MCF 10A (cell line): ENCODE data around the gene HRNR. TPM values are rescaled to one million over a fixed set of nuclear protein-coding genes. Genes with fewer than 3 reads are reported as not detected.
"Not testable (repeated sequence)": the region's sequence is repeated elsewhere in the genome, so short reads cannot be mapped to it uniquely, and the experiment has no call there.

Experiments
- Bru-seq: library from RNA; stranded (reverse); fragments of 400-500 nt; gene quantifications from one replicate; lab custom pipeline; 2021; lab: Mats Ljungman, UMichigan
- BruChase-seq, 2 experiments: library from RNA; stranded (reverse); fragments of 400-500 nt; gene quantifications; one replicate each; lab custom pipeline; 2021; lab: Mats Ljungman, UMichigan
- BruUV-seq: library from RNA; stranded (reverse); fragments of 400-500 nt; replicated peaks from 2 replicates; lab custom pipeline; 2021; lab: Mats Ljungman, UMichigan
- CTCF ChIA-PET: fragments of 300-600 bp; sonication (Branson Sonifier 250); formaldehyde crosslinking; extraction: SDS; loops from one replicate; lab custom pipeline; 2021; ENCODE audit warnings: antibody characterized with exemption, inconsistent platforms; lab: Yijun Ruan, JAX
- POLR2A ChIA-PET: fragments of 300-600, 350-650 bp; sonication (Branson Sonifier 250); formaldehyde crosslinking; extraction: SDS; loops from one replicate; lab custom pipeline; 2020; ENCODE audit warnings: antibody characterized with exemption, inconsistent platforms; lab: Yijun Ruan, JAX
- DNase-seq: peaks from one replicate; pipeline ENCODE4 v3.0.0-alpha.2; 2018; ENCODE audit not compliant: unreplicated experiment
- H3K27ac Mint-ChIP-seq: one replicate; pipeline ENCODE4 v1.8.0; 2022; ENCODE audit warnings: mild to moderate bottlenecking, low read depth, mixed read lengths; ENCODE audit not compliant: unreplicated experiment
- H3K27me3 Mint-ChIP-seq: one replicate; pipeline ENCODE4 v1.8.0; 2022; ENCODE audit warnings: mixed read lengths; ENCODE audit not compliant: insufficient read depth, unreplicated experiment
- H3K36me3 Mint-ChIP-seq: one replicate; pipeline ENCODE4 v1.8.0; 2022; ENCODE audit warnings: mild to moderate bottlenecking, moderate library complexity, mixed read lengths; ENCODE audit not compliant: insufficient read depth, unreplicated experiment
- H3K4me1 Mint-ChIP-seq: one replicate; pipeline ENCODE4 v1.8.0; 2022; ENCODE audit warnings: mixed read lengths; ENCODE audit not compliant: insufficient read depth, unreplicated experiment
- H3K4me3 Mint-ChIP-seq: one replicate; pipeline ENCODE4 v1.8.0; 2022; ENCODE audit warnings: mild to moderate bottlenecking, moderate library complexity, mixed read lengths; ENCODE audit not compliant: unreplicated experiment
- H3K9me3 Mint-ChIP-seq: one replicate; pipeline ENCODE4 v1.8.0; 2022; ENCODE audit warnings: mixed read lengths; ENCODE audit not compliant: unreplicated experiment
- intact Hi-C: fragments of 100-400 bp; cut with micrococcal nuclease; formaldehyde crosslinking; loops from 2 replicates; pipeline ENCODE4 v1.14.1; 2022
- long read RNA-seq: library from polyadenylated mRNA; stranded (forward); transcript quantifications from one replicate; pipeline ENCODE4 v2.0.0, GENCODE V29; 2022
- total RNA-seq: library from RNA; stranded (reverse); gene quantifications from 2 replicates; pipeline ENCODE4 v1.2.3, GENCODE V29; 2022
- TF ChIP-seq, protein P1 (sequence below): fragments of 200-600 bp; IDR thresholded peaks from one replicate; pipeline ENCODE4 v1.8.0; 2022; ENCODE audit warnings: antibody characterized with exemption, mild to moderate bottlenecking; ENCODE audit not compliant: unreplicated experiment

The HRNR gene
- total RNA-seq, result not detected in 2 replicates
- Bru-seq, nascent RNA, result not detected
- BruChase-seq, experiment 1, labeled RNA remaining after a 6-hour chase, result not detected
- not detected for BruChase-seq, experiment 2, labeled RNA remaining after a 2-hour chase
- long read RNA-seq, result 0 reads

DNA sequence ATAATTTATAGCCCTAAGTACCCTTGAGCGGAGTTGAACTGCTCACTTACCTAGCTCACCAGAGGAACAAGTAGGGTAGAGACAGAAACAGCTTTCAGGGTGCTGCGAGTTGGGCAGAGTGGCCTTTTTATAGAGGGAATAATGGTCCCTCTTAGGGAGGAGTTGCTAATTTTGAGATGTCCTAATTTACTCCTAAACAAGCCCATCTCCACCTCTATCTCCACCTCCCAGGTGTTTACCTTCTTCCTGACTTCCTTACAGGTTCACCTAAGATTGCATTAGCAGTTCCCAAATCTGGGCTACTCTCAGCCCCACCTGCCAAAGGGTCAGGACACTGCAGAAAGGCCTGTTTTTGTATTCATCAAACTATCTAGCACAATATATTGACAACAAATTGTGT, at the start of gene HRNR:
HRNR (minus strand) TSS at position 101 of the 400 bp plus-strand sequence. CDS start 940 bp downstream, outside the sequence.
- intact Hi-C loops, result loop anchor here (10.0 kb wide), 1 partner anchor 121 kb away; no protein-coding TSS in a partner anchor
- no peaks in the 10 kb centered on the region for H3K27me3 Mint-ChIP-seq
- DNase-seq, result no peak
- CTCF ChIA-PET, result interaction anchor here (0.8 to 7.9 kb wide), 8 partner anchors 23 to 235 kb away, joined by 3 to 64 read pairs (median 4); no protein-coding TSS in a partner anchor
- POLR2A ChIA-PET, result interaction anchor here (0.6 to 1.5 kb wide), 3 partner anchors 33 to 503 kb away, joined by 3 to 4 read pairs (median 3); no protein-coding TSS in a partner anchor
- no peak within 1 kb of the TSS for H3K4me3 Mint-ChIP-seq
- H3K4me1 Mint-ChIP-seq, result peaks cover 16% of the 10 kb centered on the region
- TF ChIP-seq, protein P1, sequence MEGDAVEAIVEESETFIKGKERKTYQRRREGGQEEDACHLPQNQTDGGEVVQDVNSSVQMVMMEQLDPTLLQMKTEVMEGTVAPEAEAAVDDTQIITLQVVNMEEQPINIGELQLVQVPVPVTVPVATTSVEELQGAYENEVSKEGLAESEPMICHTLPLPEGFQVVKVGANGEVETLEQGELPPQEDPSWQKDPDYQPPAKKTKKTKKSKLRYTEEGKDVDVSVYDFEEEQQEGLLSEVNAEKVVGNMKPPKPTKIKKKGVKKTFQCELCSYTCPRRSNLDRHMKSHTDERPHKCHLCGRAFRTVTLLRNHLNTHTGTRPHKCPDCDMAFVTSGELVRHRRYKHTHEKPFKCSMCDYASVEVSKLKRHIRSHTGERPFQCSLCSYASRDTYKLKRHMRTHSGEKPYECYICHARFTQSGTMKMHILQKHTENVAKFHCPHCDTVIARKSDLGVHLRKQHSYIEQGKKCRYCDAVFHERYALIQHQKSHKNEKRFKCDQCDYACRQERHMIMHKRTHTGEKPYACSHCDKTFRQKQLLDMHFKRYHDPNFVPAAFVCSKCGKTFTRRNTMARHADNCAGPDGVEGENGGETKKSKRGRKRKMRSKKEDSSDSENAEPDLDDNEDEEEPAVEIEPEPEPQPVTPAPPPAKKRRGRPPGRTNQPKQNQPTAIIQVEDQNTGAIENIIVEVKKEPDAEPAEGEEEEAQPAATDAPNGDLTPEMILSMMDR, result no peak
- H3K27ac Mint-ChIP-seq, result no peak within 1 kb of the TSS
- no peaks in the 10 kb centered on the region for H3K36me3 Mint-ChIP-seq
- BruUV-seq, result no TSS peak
- H3K9me3 Mint-ChIP-seq, result no peaks in the 10 kb centered on the region

DNA sequence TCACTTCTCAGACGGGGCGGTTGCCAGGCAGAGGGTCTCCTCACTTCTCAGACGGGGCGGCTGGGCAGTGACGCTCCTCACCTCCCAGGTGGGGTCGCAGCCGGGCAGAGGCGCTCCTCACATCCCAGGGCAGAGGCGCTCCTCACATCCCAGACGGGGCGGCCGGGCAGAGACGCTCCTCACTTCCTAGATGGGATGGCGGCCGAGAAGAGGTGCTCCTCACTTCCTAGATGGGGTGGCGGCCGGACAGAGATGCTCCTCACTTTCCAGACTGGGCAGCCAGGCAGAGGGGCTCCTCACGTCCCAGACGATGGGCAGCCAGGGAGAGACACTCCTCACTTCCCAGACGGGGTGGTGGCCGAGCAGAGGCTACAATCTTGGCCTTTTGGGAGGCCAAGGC, 32.4 kb upstream of the HRNR start:
- H3K27ac Mint-ChIP-seq, intact Hi-C loops, POLR2A ChIA-PET, BruUV-seq, H3K27me3 Mint-ChIP-seq, H3K36me3 Mint-ChIP-seq, H3K4me3 Mint-ChIP-seq, DNase-seq: not testable (repeated sequence)
- H3K4me1 Mint-ChIP-seq, result peaks cover 13% of the 10 kb centered on the region
- peaks cover 32% of the 10 kb centered on the region for H3K9me3 Mint-ChIP-seq
- CTCF ChIA-PET, result interaction anchor here (1.5 kb wide), 1 partner anchor 29 kb away, joined by 3 read pairs; no protein-coding TSS in a partner anchor

DNA sequence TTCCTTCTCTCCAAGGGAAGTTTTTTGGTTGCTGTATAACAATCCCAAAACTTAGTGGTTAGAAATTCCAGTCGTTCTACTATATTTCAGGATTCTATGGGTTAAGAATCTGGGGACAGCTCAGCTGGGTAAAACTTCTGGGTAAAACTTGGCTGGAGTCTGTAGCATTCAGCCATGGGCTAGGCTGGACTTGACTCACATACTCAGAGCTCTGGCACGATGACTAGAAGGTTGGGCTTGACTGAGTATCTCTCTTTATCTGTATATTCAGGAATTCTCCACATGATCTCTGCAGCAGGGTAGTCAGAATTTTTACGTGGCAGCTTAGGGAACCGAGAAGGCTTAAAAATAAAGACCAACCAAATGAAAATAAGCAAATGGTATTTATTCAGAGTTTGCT, 28.2 kb upstream of the HRNR start:
- Mint-ChIP-seq H3K36me3 (no peaks in the 10 kb centered on the region), H3K9me3 (no peaks in the 10 kb centered on the region), H3K4me1 (peaks cover 13% of the 10 kb centered on the region), H3K27ac (peak overlapping the region; percentile 1), H3K4me3 (no peak overlapping the region), H3K27me3 (no peaks in the 10 kb centered on the region)
- POLR2A ChIA-PET, result interaction anchor here (0.6 to 2.7 kb wide), 7 partner anchors 9 to 203 kb away, joined by 3 to 7 read pairs (median 3); no protein-coding TSS in a partner anchor
- DNase-seq, result peak; percentile 49
- TF ChIP-seq, protein P1, result no peak
- CTCF ChIA-PET, result interaction anchor here (0.6 to 2.3 kb wide), 6 partner anchors 9 to 207 kb away, joined by 3 to 18 read pairs (median 6); no protein-coding TSS in a partner anchor
- BruUV-seq, result no TSS peak
- intact Hi-C loops, result no loop called here

DNA sequence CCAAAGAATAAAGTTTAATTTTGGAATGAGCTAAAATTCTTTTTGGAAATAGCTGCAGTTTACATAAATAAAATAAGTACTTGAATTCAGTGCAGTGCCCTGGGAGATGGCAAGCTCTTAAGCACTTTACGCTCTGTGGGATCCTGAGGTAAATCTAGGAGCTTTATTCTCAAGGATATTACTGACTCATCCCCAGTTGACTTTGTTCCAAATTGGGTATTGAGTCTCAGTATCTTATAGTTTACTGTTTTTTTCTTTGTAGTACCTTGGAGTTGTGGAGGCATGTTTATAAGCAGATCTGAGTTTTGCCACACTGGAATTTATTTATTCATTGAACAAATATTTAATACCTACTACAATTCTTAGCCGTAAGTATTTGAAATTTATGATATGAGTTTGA, 27.4 kb upstream of the HRNR start:
- TF ChIP-seq, protein P1, result no peak
- BruUV-seq, result no TSS peak
- Mint-ChIP-seq H3K27me3 (no peaks in the 10 kb centered on the region), H3K4me1 (peaks cover 13% of the 10 kb centered on the region), H3K4me3 (no peak overlapping the region), H3K36me3 (no peaks in the 10 kb centered on the region), H3K9me3 (no peaks in the 10 kb centered on the region), H3K27ac (peak overlapping the region; percentile 1)
- intact Hi-C loops, result no loop called here
- peak; percentile 70 for DNase-seq
- ChIA-PET POLR2A (interaction anchor here (0.6 to 2.7 kb wide), 8 partner anchors 8 to 250 kb away, joined by 3 to 7 read pairs (median 3); no protein-coding TSS in a partner anchor), CTCF (interaction anchor here (0.6 to 2.3 kb wide), 7 partner anchors 9 to 208 kb away, joined by 3 to 18 read pairs (median 4); no protein-coding TSS in a partner anchor)
